GM12801 (cell line): ENCODE data around the gene FGD5.

Experiments used
- CTCF ChIP-seq: IDR thresholded peaks from one replicate; pipeline ENCODE4 v1.5.1; 2011; ENCODE audit warnings: control low read depth; ENCODE audit not compliant: insufficient read length; ENCODE audit errors: extremely low read depth

The FGD5 gene

GRCh38 chr3:14869917-14870782 is 51.4 kb downstream of the FGD5 start:
- TF ChIP-seq CTCF = no peak

- TF ChIP-seq CTCF = no peak
These were observed 52.0 kb downstream of the FGD5 start for GRCh38 chr3:14870783-14871060.

- TF ChIP-seq CTCF = no peak
These were observed 52.9 kb downstream of the FGD5 start for GRCh38 chr3:14871456-14872200.

GRCh38 chr3:14872706-14873105 is 53.9 kb downstream of the FGD5 start:
- no peak for TF ChIP-seq CTCF

- no peak for TF ChIP-seq CTCF
These were observed 56.0 kb downstream of the FGD5 start for GRCh38 chr3:14874784-14875183.

GRCh38 chr3:14875411-14876175 is 56.8 kb downstream of the FGD5 start:
- TF ChIP-seq CTCF = no peak

- no peak for TF ChIP-seq CTCF
These were observed 58.2 kb downstream of the FGD5 start for GRCh38 chr3:14876921-14877333.
